NB4 (cell line): Measurements from ENCODE around the gene SYNCRIP.

Experiments
- DNase-seq: peaks from one replicate; pipeline ENCODE4 v3.0.0; 2010; ENCODE audit warnings: low read depth
- H3K4me3 ChIP-seq: one replicate; pipeline ENCODE4 v1.5.1; 2011; ENCODE audit warnings: mild to moderate bottlenecking, low read depth, low read length, moderate library complexity
- MAX ChIP-seq: IDR thresholded peaks from 2 replicates; pipeline ENCODE4 v1.6.1; 2011; ENCODE audit warnings: low read depth, low read length
- MYC ChIP-seq: IDR thresholded peaks from 2 replicates; pipeline ENCODE4 v1.6.1; 2011; ENCODE audit warnings: low read depth, low read length
- POLR2A ChIP-seq: IDR thresholded peaks from 2 replicates; pipeline ENCODE4 v1.6.1; 2011; ENCODE audit warnings: mild to moderate bottlenecking; ENCODE audit not compliant: insufficient read length; ENCODE audit errors: extremely low read depth
- TF ChIP-seq, protein P1 (sequence below): IDR thresholded peaks from one replicate; pipeline ENCODE4 v1.5.1; 2012; ENCODE audit warnings: low read depth, low read length

SYNCRIP gene

DNA sequence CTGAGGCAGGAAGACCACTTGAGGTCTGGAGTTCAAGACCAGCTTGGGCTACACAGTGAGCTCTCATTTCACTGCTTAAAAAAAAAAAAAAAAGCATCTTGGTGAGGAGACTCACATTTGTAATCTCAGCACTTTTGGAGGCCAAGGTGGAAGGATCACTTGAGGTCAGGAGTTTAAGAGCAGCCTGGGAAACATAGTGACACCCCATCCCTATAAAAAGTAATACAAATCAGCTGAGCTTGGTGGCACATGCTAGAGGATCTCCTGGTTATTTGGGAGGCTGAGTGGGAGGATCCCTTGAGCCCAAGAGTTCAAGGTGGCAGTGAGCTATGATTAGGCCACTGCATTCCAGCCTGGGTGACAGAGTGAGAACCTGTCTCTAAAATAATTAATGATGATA, 29.4 kb upstream of the SYNCRIP start:
- no peak overlapping the region for H3K4me3 ChIP-seq
- peak; percentile 53 for DNase-seq
- TF ChIP-seq MAX (no peak), MYC (no peak), POLR2A (no peak)
- TF ChIP-seq, protein P1, sequence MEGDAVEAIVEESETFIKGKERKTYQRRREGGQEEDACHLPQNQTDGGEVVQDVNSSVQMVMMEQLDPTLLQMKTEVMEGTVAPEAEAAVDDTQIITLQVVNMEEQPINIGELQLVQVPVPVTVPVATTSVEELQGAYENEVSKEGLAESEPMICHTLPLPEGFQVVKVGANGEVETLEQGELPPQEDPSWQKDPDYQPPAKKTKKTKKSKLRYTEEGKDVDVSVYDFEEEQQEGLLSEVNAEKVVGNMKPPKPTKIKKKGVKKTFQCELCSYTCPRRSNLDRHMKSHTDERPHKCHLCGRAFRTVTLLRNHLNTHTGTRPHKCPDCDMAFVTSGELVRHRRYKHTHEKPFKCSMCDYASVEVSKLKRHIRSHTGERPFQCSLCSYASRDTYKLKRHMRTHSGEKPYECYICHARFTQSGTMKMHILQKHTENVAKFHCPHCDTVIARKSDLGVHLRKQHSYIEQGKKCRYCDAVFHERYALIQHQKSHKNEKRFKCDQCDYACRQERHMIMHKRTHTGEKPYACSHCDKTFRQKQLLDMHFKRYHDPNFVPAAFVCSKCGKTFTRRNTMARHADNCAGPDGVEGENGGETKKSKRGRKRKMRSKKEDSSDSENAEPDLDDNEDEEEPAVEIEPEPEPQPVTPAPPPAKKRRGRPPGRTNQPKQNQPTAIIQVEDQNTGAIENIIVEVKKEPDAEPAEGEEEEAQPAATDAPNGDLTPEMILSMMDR = no peak

- no peak overlapping the region for H3K4me3 ChIP-seq
- peak; percentile 26 for DNase-seq
- TF ChIP-seq MYC (no peak), POLR2A (no peak), MAX (no peak)
- TF ChIP-seq, protein P1 = no peak
These were observed 27.9 kb upstream of the SYNCRIP start for GRCh38 chr6:85670573-85670972.

- no peak overlapping the region for H3K4me3 ChIP-seq
- peak; percentile 69 for DNase-seq
- TF ChIP-seq MYC (no peak), POLR2A (no peak), MAX (no peak)
- TF ChIP-seq, protein P1 = no peak
These were observed 27.1 kb upstream of the SYNCRIP start for GRCh38 chr6:85669735-85670194.

DNA sequence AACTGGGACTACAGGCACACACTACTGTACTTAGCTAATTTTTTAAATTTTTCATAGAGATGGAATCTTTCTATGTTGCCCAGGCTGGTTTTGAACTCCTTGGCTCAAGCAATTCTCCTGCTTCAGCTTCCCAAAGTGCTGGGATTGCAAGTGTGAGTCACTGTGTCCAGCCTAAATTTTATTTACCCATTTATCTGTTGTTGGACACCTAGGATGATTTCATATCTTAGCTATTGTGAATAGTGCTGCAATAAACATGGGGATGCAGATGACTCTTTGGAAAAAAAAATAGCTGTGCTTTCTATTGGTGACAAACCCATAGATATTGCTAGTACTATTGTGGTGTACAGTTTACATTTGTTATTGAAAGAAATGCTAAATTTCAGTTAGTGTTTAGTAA, 19.6 kb upstream of the SYNCRIP start:
- DNase-seq = no peak
- TF ChIP-seq, protein P1 = no peak
- TF ChIP-seq MYC (no peak), MAX (no peak), POLR2A (no peak)

GRCh38 chr6:85660181-85660611, 17.5 kb upstream of the SYNCRIP start:
- no peak for DNase-seq
- no peak overlapping the region for H3K4me3 ChIP-seq

More for the DNA sequence above, 19.6 kb upstream of the SYNCRIP start:
- H3K4me3 ChIP-seq = no peak overlapping the region

More at GRCh38 chr6:85660181-85660611, 17.5 kb upstream of the SYNCRIP start:
- TF ChIP-seq, protein P1 = no peak
- TF ChIP-seq MYC = no peak
- TF ChIP-seq POLR2A = no peak
- TF ChIP-seq MAX = no peak
